Stimulated activated CD4-positive, alpha-beta T cell treated with anti-CD3 and anti-CD28 coated beads, TNF-alpha, amount 100 ng/mL, for 1 hour (primary cell): Measurements from ENCODE around the gene SF3A2.
A peak's percentile ranks its signal among the peaks of the same experiment; 100 is the strongest.
"Not testable (repeated sequence)": the region's sequence is repeated elsewhere in the genome, so short reads cannot be mapped to it uniquely, and the experiment has no call there.

Experiments used
- DNase-seq, 3 donors: peaks; one replicate each; pipeline ENCODE4 v3.0.0-alpha.2; 2020; ENCODE audit warnings: low read depth in 3 of 3, low spot score in 1 of 3

SF3A2 gene

GRCh38 chr19:2273356-2274184, 36.9 kb downstream of the SF3A2 start:
- DNase-seq = peak; percentile 41 to 68 (median 52)

GRCh38 chr19:2274185-2274711, 37.6 kb downstream of the SF3A2 start:
- DNase-seq = no peak

GRCh38 chr19:2274931-2275535, 38.4 kb downstream of the SF3A2 start:
- DNase-seq = no peak

GRCh38 chr19:2275588-2276428, 39.2 kb downstream of the SF3A2 start:
- no peak for DNase-seq

GRCh38 chr19:2276429-2276986, 39.9 kb downstream of the SF3A2 start:
- DNase-seq = no peak

GRCh38 chr19:2277138-2277537, 40.5 kb downstream of the SF3A2 start:
- no peak for DNase-seq

- DNase-seq = no peak
Measured at GRCh38 chr19:2278459-2279158, 42.0 kb downstream of the SF3A2 start.

- no peak for DNase-seq
Measured at GRCh38 chr19:2280633-2281264, 44.1 kb downstream of the SF3A2 start.

GRCh38 chr19:2281265-2282061, 44.8 kb downstream of the SF3A2 start:
- not testable (repeated sequence) for DNase-seq

GRCh38 chr19:2282062-2282861, 45.6 kb downstream of the SF3A2 start, which contains the start of gene PEAK3:
Gene PEAK3, minus strand, starts transcription at chr19:2282175. Its CDS starts 1,244 bp downstream, at chr19:2280931.
- no peak for DNase-seq

GRCh38 chr19:2282862-2283237, 46.2 kb downstream of the SF3A2 start:
- no peak for DNase-seq

GRCh38 chr19:2283835-2284507, 47.3 kb downstream of the SF3A2 start:
- no peak for DNase-seq

- no peak for DNase-seq
Measured at GRCh38 chr19:2286402-2287140, 49.9 kb downstream of the SF3A2 start.

- no peak for DNase-seq
Measured at GRCh38 chr19:2287585-2288337, 51.1 kb downstream of the SF3A2 start.

- DNase-seq = no peak
Measured at GRCh38 chr19:2288338-2288817, 51.8 kb downstream of the SF3A2 start.
